Liver (tissue), 9 donors: ENCODE data around the gene RALGPS2. TPM values are rescaled to one million over a fixed set of nuclear protein-coding genes. Genes with fewer than 3 reads are reported as not detected.

Experiments
- DNase-seq: peaks from one replicate; pipeline ENCODE4 v3.0.0-alpha.2; 2017; ENCODE audit warnings: low spot score
- H3K27ac ChIP-seq, 2 donors: one replicate each; pipeline ENCODE4 v1.7.0; 2013; ENCODE audit warnings: inconsistent platforms in 2 of 2, low read length in 2 of 2, control low read depth in 1 of 2, low read depth in 1 of 2, mild to moderate bottlenecking in 1 of 2
- H3K27me3 ChIP-seq, 4 donors: one replicate each; pipeline versions ENCODE4 v1.6.1 to v1.7.0; 2013; ENCODE audit warnings: low read length in 3 of 4, inconsistent platforms in 1 of 4, mild to moderate bottlenecking in 1 of 4, moderate library complexity in 1 of 4; ENCODE audit not compliant: control insufficient read depth in 4 of 4, insufficient read depth in 4 of 4
- H3K36me3 ChIP-seq, 4 donors: one replicate each; pipeline versions ENCODE4 v1.6.1 to v1.7.0; 2013; ENCODE audit warnings: low read length in 3 of 4, mild to moderate bottlenecking in 3 of 4, low read depth in 1 of 4, moderate library complexity in 1 of 4; ENCODE audit not compliant: control insufficient read depth in 4 of 4, insufficient read depth in 3 of 4
- H3K4me1 ChIP-seq, 4 donors: one replicate each; pipeline versions ENCODE4 v1.6.1 to v1.7.0; 2013; ENCODE audit warnings: low read length in 3 of 4, mild to moderate bottlenecking in 3 of 4, moderate library complexity in 1 of 4; ENCODE audit not compliant: control insufficient read depth in 4 of 4, insufficient read depth in 4 of 4
- H3K4me3 ChIP-seq, 3 donors: one replicate each; pipeline versions ENCODE4 v1.6.1 to v1.7.0; 2013; ENCODE audit warnings: low read length in 3 of 3, control low read depth in 1 of 3, low read depth in 1 of 3, mild to moderate bottlenecking in 1 of 3
- H3K9ac ChIP-seq, 2 donors: one replicate each; pipeline ENCODE4 v1.7.0; 2013; ENCODE audit warnings: low read length in 2 of 2, mild to moderate bottlenecking in 2 of 2, moderate library complexity in 2 of 2, control low read depth in 1 of 2, low read depth in 1 of 2
- H3K9me3 ChIP-seq, 4 donors: one replicate each; pipeline versions ENCODE4 v1.6.1 to v1.7.0; 2013; ENCODE audit warnings: low read length in 3 of 4; ENCODE audit not compliant: control insufficient read depth in 4 of 4
- EGR1 ChIP-seq, 2 donors: IDR thresholded peaks; 2 replicates each; pipeline ENCODE4 v1.6.1; 2016 to 2018; ENCODE audit warnings: antibody characterized with exemption in 2 of 2, low read depth in 2 of 2
- FOXA1 ChIP-seq: IDR thresholded peaks from 2 replicates; pipeline ENCODE4 v1.6.1; 2016; ENCODE audit warnings: antibody characterized with exemption
- FOXA2 ChIP-seq: IDR thresholded peaks from 2 replicates; pipeline ENCODE4 v1.6.1; 2016; ENCODE audit warnings: antibody characterized with exemption
- GABPA ChIP-seq, 2 donors: IDR thresholded peaks in 1 of 2; conservative IDR thresholded peaks in 1 of 2; 2 replicates each; pipeline ENCODE4 v1.6.1; 2016; ENCODE audit warnings: antibody characterized with exemption in 2 of 2, mild to moderate bottlenecking in 1 of 2, moderate library complexity in 1 of 2
- HNF4A ChIP-seq, 2 donors: conservative IDR thresholded peaks; 2 replicates each; pipeline ENCODE4 v1.6.1; 2016; ENCODE audit warnings: antibody characterized with exemption in 2 of 2, mild to moderate bottlenecking in 2 of 2
- HNF4G ChIP-seq: IDR thresholded peaks from 2 replicates; pipeline ENCODE4 v1.6.1; 2016; ENCODE audit warnings: antibody characterized with exemption
- JUND ChIP-seq, 2 donors: IDR thresholded peaks; 2 replicates each; pipeline ENCODE4 v1.6.1; 2016; ENCODE audit warnings: antibody characterized with exemption in 2 of 2
- RAD21 ChIP-seq, 2 donors: IDR thresholded peaks; 2 replicates each; pipeline ENCODE4 v1.6.1; 2016; ENCODE audit warnings: antibody characterized with exemption in 2 of 2, mild to moderate bottlenecking in 2 of 2
- RXRA ChIP-seq, 2 donors: IDR thresholded peaks; 2 replicates each; pipeline ENCODE4 v1.6.1; 2017 to 2018; ENCODE audit warnings: antibody characterized with exemption in 2 of 2, mild to moderate bottlenecking in 1 of 2
- SP1 ChIP-seq: IDR thresholded peaks from 2 replicates; pipeline ENCODE4 v1.6.1; 2018; ENCODE audit warnings: antibody characterized with exemption, mild to moderate bottlenecking
- YY1 ChIP-seq: IDR thresholded peaks from 2 replicates; pipeline ENCODE4 v1.6.1; 2016; ENCODE audit warnings: antibody characterized with exemption, mild to moderate bottlenecking
- ZBTB33 ChIP-seq: IDR thresholded peaks from 2 replicates; pipeline ENCODE4 v1.6.1; 2016; ENCODE audit warnings: antibody characterized with exemption
- WGBS: extraction: QIAGEN DNeasy Blood & Tissue Kit; methylation state at CpG from one replicate; pipeline ENCODE4 v1.1.7; 2013; 5-methylcytosine and 5-hydroxymethylcytosine counted together
- polyA plus RNA-seq, 2 donors: library from polyadenylated mRNA; stranded (reverse) in 1 of 2; unstranded in 1 of 2; fragments of 200-250 nt in 1 of 2; fragments of >200 nt in 1 of 2; fragmentation: Nextera tagmentation in 1 of 2; extraction: Ambion mirVana in 1 of 2; gene quantifications; one replicate each; pipeline versions ENCODE4 v1.2.1 to v1.2.3, GENCODE V29; 2013 to 2015
- total RNA-seq, 2 donors: library from RNA; depleted of rRNA; stranded (reverse); fragments of >200 nt; gene quantifications; one replicate each; pipeline ENCODE4 v1.2.3, GENCODE V29; 2014
- TF ChIP-seq, protein P1 (sequence below): IDR thresholded peaks from 2 replicates; pipeline ENCODE4 v1.6.1; 2016; ENCODE audit warnings: antibody characterized with exemption
- TF ChIP-seq, protein P2 (sequence below): IDR thresholded peaks from 2 replicates; pipeline ENCODE4 v1.6.1; 2016; ENCODE audit warnings: antibody characterized with exemption
- donor health status: healthy.
- donor health status: healthy.
- donor health status: healthy.
- donor health status: healthy.
- donor health status: healthy.

The RALGPS2 gene
- total and polyA plus RNA-seq, 4 donors, result 8.1 to 39.2 (median 16.9) TPM

GRCh38 chr1:178951600-178951999 is 226.6 kb downstream of the RALGPS2 start:
- Histone ChIP-seq H3K9ac (no peak overlapping the region), H3K4me3 (no peak overlapping the region), H3K27me3 (no peaks in the 10 kb centered on the region), H3K36me3 (no peaks in the 10 kb centered on the region), H3K27ac (no peak overlapping the region), H3K9me3 (no peaks in the 10 kb centered on the region), H3K4me1 (peaks cover 0 to 9% (median 7%) of the 10 kb centered on the region in 4 donors)
- no peak for DNase-seq
- WGBS, result 95% methylated on average over 4 of the region's 4 CpGs
- TF ChIP-seq JUND (IDR thresholded peaks at IDR 0.05) (no peak), YY1 (no peak), GABPA (IDR thresholded peaks at IDR 0.05 in 1 of 2, conservative IDR thresholded peaks at IDR 0.05 in 1 of 2) (no peak), EGR1 (IDR thresholded peaks at IDR 0.05; ENCODE audit: low read depth in 2 of 2) (no peak), HNF4A (conservative IDR thresholded peaks at IDR 0.05) (no peak), RXRA (IDR thresholded peaks at IDR 0.05) (no peak), FOXA1 (no peak), FOXA2 (no peak), SP1 (no peak)
- TF ChIP-seq, protein P1, sequence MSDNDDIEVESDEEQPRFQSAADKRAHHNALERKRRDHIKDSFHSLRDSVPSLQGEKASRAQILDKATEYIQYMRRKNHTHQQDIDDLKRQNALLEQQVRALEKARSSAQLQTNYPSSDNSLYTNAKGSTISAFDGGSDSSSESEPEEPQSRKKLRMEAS, result no peak

DNA sequence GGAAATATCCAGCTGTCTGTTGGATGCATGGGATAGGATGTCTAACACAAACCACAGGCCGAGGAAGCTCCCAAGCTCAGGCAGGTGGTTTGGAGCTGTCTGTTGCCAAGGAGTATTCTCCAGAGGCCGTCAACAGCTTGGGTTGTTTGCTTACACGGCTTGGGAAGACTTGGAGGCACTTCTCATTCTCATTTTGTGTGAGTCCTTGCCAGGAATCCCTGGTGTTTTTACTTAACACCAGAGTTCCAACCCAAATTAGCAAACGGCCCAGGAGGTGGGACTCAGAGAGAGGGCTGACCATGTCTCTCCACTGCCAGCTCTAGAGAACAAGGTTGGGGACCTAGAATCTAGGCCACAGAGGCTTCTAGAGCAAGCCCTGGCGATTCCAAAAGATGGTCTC is 228.0 kb downstream of the RALGPS2 start:
- Histone ChIP-seq H3K9me3 (no peaks in the 10 kb centered on the region), H3K9ac (no peak overlapping the region), H3K36me3 (no peaks in the 10 kb centered on the region), H3K4me1 (peaks cover 0 to 9% (median 7%) of the 10 kb centered on the region in 4 donors), H3K4me3 (no peak overlapping the region), H3K27me3 (no peaks in the 10 kb centered on the region), H3K27ac (no peak overlapping the region)
- WGBS, result 81% methylated on average over 5 of the region's 5 CpGs
- no peak for DNase-seq
- no peak for TF ChIP-seq JUND (IDR thresholded peaks at IDR 0.05)
- TF ChIP-seq, protein P2, sequence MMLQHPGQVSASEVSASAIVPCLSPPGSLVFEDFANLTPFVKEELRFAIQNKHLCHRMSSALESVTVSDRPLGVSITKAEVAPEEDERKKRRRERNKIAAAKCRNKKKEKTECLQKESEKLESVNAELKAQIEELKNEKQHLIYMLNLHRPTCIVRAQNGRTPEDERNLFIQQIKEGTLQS, result no peak
- no peak for TF ChIP-seq EGR1 (IDR thresholded peaks at IDR 0.05; ENCODE audit: low read depth in 2 of 2)
- TF ChIP-seq RXRA (IDR thresholded peaks at IDR 0.05), result no peak
- TF ChIP-seq RAD21 (IDR thresholded peaks at IDR 0.05), result no peak
- no peak for TF ChIP-seq GABPA (IDR thresholded peaks at IDR 0.05 in 1 of 2, conservative IDR thresholded peaks at IDR 0.05 in 1 of 2)
- no peak for TF ChIP-seq YY1
- no peak for TF ChIP-seq HNF4G
- TF ChIP-seq FOXA1, result no peak
- TF ChIP-seq HNF4A (conservative IDR thresholded peaks at IDR 0.05), result no peak
- TF ChIP-seq ZBTB33, result no peak

GRCh38 chr1:178953538-178954324 is 228.7 kb downstream of the RALGPS2 start:
- TF ChIP-seq, protein P1, result no peak
- TF ChIP-seq YY1, result no peak
- no peak for TF ChIP-seq FOXA1
- TF ChIP-seq SP1, result no peak
- no peak for TF ChIP-seq ZBTB33
- Histone ChIP-seq H3K9me3 (no peaks in the 10 kb centered on the region), H3K4me1 (peaks cover 0 to 9% (median 7%) of the 10 kb centered on the region in 4 donors), H3K4me3 (no peak overlapping the region), H3K9ac (no peak overlapping the region), H3K36me3 (no peaks in the 10 kb centered on the region), H3K27me3 (no peaks in the 10 kb centered on the region), H3K27ac (no peak overlapping the region)
- WGBS, result 80% methylated on average over 23 of the region's 23 CpGs
- no peak for DNase-seq
